Peyer's patch (tissue), 4 donors: ENCODE measurements around the gene CA9. TPM values are rescaled to one million over a fixed set of nuclear protein-coding genes. Genes with fewer than 3 reads are reported as not detected.

Experiments
- DNase-seq, 3 donors: peaks; one replicate each; pipeline ENCODE4 v3.0.0-alpha.2; 2017 to 2019
- H3K27ac ChIP-seq, 4 donors: fragments of 200-600 bp; sonication (generic); one replicate each; pipeline ENCODE4 v1.5.1; 2016 to 2019
- H3K27me3 ChIP-seq, 2 donors: fragments of 200-600 bp; sonication (generic); one replicate each; pipeline ENCODE4 v1.5.1; 2019
- H3K36me3 ChIP-seq, 3 donors: fragments of 200-600 bp; sonication (generic); one replicate each; pipeline ENCODE4 v1.5.1; 2016 to 2019
- H3K4me1 ChIP-seq, 4 donors: fragments of 200-600 bp; sonication (generic); one replicate each; pipeline ENCODE4 v1.5.1; 2016 to 2019
- H3K4me3 ChIP-seq, 4 donors: fragments of 200-600 bp; sonication (generic); 1 replicate in 3 of 4; 2 replicates in 1 of 4; pipeline ENCODE4 v1.5.1; 2016 to 2019; ENCODE audit warnings: mild to moderate bottlenecking in 1 of 4
- H3K9me3 ChIP-seq, 4 donors: fragments of 200-600 bp; sonication (generic); one replicate each; pipeline ENCODE4 v1.5.1; 2016 to 2019; ENCODE audit warnings: mild to moderate bottlenecking in 1 of 4
- CTCF ChIP-seq, 6 experiments: fragments of 450-650 bp in 4 of 6; fragments of 200-600 bp in 2 of 6; sonication (generic) in 1 of 6; IDR thresholded peaks; one replicate each; pipeline ENCODE4 v1.5.1; 2017 to 2019; ENCODE audit warnings: antibody characterized with exemption in 6 of 6, mild to moderate bottlenecking in 3 of 6, moderate library complexity in 1 of 6
- POLR2A ChIP-seq, 2 donors: fragments of 450-650 bp; IDR thresholded peaks; one replicate each; pipeline ENCODE4 v1.5.1; 2017; ENCODE audit warnings: antibody characterized with exemption in 2 of 2, mild to moderate bottlenecking in 2 of 2, moderate library complexity in 2 of 2
- small RNA-seq, 2 donors: library from RNA; depleted of rRNA; stranded (forward); fragments of <200 nt; gene quantifications; one replicate each; pipeline ENCODE3, GENCODE V24; 2016
- total RNA-seq, 4 donors: library from RNA; depleted of rRNA; stranded (reverse); fragments of >200 nt; gene quantifications; one replicate each; pipeline ENCODE4 v1.1.0, GENCODE V29; 2016

CA9 gene
- total RNA-seq, 4 donors from 2014 or later = 1.6 to 6.3 (median 5.2) TPM

- Histone ChIP-seq H3K27ac (peak overlapping the region; percentile 94 to 100 (median 96)), H3K36me3 (peaks cover 0 to 15% (median 0%) of the 10 kb centered on the region in 3 donors), H3K9me3 (no peaks in the 10 kb centered on the region), H3K4me1 (peaks cover 9 to 69% (median 28%) of the 10 kb centered on the region in 4 donors), H3K4me3 (peak overlapping the region; percentile 64 to 92 (median 72)), H3K27me3 (no peaks in the 10 kb centered on the region)
- no peak for TF ChIP-seq CTCF (IDR thresholded peaks at IDR 0.05)
- no peak for TF ChIP-seq POLR2A (IDR thresholded peaks at IDR 0.05)
- DNase-seq = no peak
Observed at GRCh38 chr9:35730486-35730854, 56.7 kb downstream of the CA9 start.

Small RNA genes lying within 50 kb of the gene (small RNA-seq; reads per million reads assigned to genes)
- gene RMRP = 0 reads per million in 2 donors
- gene RN7SL22P = 0 reads per million in 2 donors

Other genes with a start within 250 kb of the CA9 start
- gene RUSC2, start 183.8 kb upstream of the CA9 start, total RNA-seq = 10 to 100 TPM in 1 of 4 donors, 1 to 10 TPM in 3; 3.0 to 17.3 (median 5.5) TPM
- gene TESK1, start 68.7 kb upstream of the CA9 start, total RNA-seq = 10 to 100 TPM; 21.5 to 85.1 (median 50.7) TPM
- gene CD72, start 55.5 kb upstream of the CA9 start, total RNA-seq = 10 to 100 TPM in 1 of 4 donors, 1 to 10 TPM in 3; 2.3 to 62.7 (median 4.4) TPM
- 1 to 10 TPM in 1 of 4 donors, not detected in 3; 2.4 TPM for gene SIT1, start 23.0 kb upstream of the CA9 start, total RNA-seq
- 1,000 to 10,000 TPM in 3 of 4 donors, not detected in 1; 1,673 to 3,824 (median 2,659) TPM for gene RMRP, start 15.9 kb upstream of the CA9 start, total RNA-seq
- gene CCDC107, start 15.6 kb upstream of the CA9 start, total RNA-seq = 10 to 100 TPM; 14.0 to 21.9 (median 20.2) TPM
- 10 to 100 TPM in 1 of 4 donors, 1 to 10 TPM in 3; 1.9 to 19.8 (median 4.8) TPM for gene ARHGEF39, start 8.7 kb upstream of the CA9 start, total RNA-seq
- gene TPM2, start 16.0 kb downstream of the CA9 start, total RNA-seq = 100 to 1,000 TPM in 2 of 4 donors, 10 to 100 TPM in 2; 41.2 to 436 (median 122) TPM
- 100 to 1,000 TPM; 129 to 262 (median 188) TPM for gene TLN1, start 58.3 kb downstream of the CA9 start, total RNA-seq
- gene CREB3, start 58.7 kb downstream of the CA9 start, total RNA-seq = 10 to 100 TPM; 19.8 to 34.3 (median 28.5) TPM
- gene GBA2, start 75.3 kb downstream of the CA9 start, total RNA-seq = 100 to 1,000 TPM; 263 to 474 (median 436) TPM
- gene RGP1, start 75.4 kb downstream of the CA9 start, total RNA-seq = 10 to 100 TPM; 16.5 to 44.4 (median 38.3) TPM
- gene MSMP, start 80.3 kb downstream of the CA9 start, total RNA-seq = not detected
- gene NPR2, start 117.7 kb downstream of the CA9 start, total RNA-seq = 10 to 100 TPM in 3 of 4 donors, 1 to 10 TPM in 1; 6.7 to 29.5 (median 21.6) TPM
- gene SPAG8, start 138.3 kb downstream of the CA9 start, total RNA-seq = under 1 TPM in 1 of 4 donors, not detected in 3; 0.94 TPM
- gene HINT2, start 141.1 kb downstream of the CA9 start, total RNA-seq = 10 to 100 TPM; 19.8 to 40.3 (median 28.7) TPM
- not detected for gene FAM221B, start 154.8 kb downstream of the CA9 start, total RNA-seq
- gene TMEM8B, start 155.3 kb downstream of the CA9 start, total RNA-seq = 10 to 100 TPM in 1 of 4 donors, 1 to 10 TPM in 3; 6.0 to 11.6 (median 8.1) TPM
- not detected for gene OR13J1, start 196.5 kb downstream of the CA9 start, total RNA-seq
- 10 to 100 TPM in 3 of 4 donors, 1 to 10 TPM in 1; 9.1 to 32.6 (median 17.2) TPM for gene HRCT1, start 232.3 kb downstream of the CA9 start, total RNA-seq
- gene SPAAR, start 235.6 kb downstream of the CA9 start, total RNA-seq = 10 to 100 TPM in 1 of 4 donors, under 1 TPM in 1, not detected in 2; 0.88 to 17.3 TPM